H9 (cell line): ENCODE measurements around the gene SMIM3. TPM values are rescaled to one million over a fixed set of nuclear protein-coding genes. Genes with fewer than 3 reads are reported as not detected.

Experiments
- DNase-seq: peaks from one replicate; pipeline ENCODE4 v3.0.0-alpha.2; 2017
- H2AFZ ChIP-seq: one replicate; pipeline ENCODE4 v1.6.1; 2013; ENCODE audit warnings: mild to moderate bottlenecking, low read length, control low read depth, moderate library complexity
- H2AK5ac ChIP-seq: 2 replicates; pipeline ENCODE4 v1.6.1; 2013; ENCODE audit warnings: low read length, control low read depth, mixed read lengths; ENCODE audit not compliant: insufficient read length
- H2BK120ac ChIP-seq: one replicate; pipeline ENCODE4 v1.6.1; 2013; ENCODE audit warnings: low read depth, mild to moderate bottlenecking, low read length, control low read depth, inconsistent platforms; ENCODE audit not compliant: poor library complexity, severe bottlenecking
- H2BK12ac ChIP-seq: 2 replicates; pipeline ENCODE4 v1.6.1; 2013; ENCODE audit warnings: low read length, control low read depth, mixed read lengths, low read depth; ENCODE audit not compliant: insufficient read length
- H2BK15ac ChIP-seq: 2 replicates; pipeline ENCODE4 v1.6.1; 2013; ENCODE audit warnings: low read depth, low read length, control low read depth
- H2BK20ac ChIP-seq: one replicate; pipeline ENCODE4 v1.6.1; 2013; ENCODE audit warnings: low read depth, mild to moderate bottlenecking, low read length, control low read depth, inconsistent platforms; ENCODE audit not compliant: poor library complexity, severe bottlenecking
- H2BK5ac ChIP-seq: 2 replicates; pipeline ENCODE4 v1.6.1; 2013; ENCODE audit warnings: low read length, control low read depth, mixed read lengths; ENCODE audit not compliant: insufficient read length
- H3K14ac ChIP-seq: 2 replicates; pipeline ENCODE4 v1.6.1; 2013; ENCODE audit warnings: low read length, control low read depth; ENCODE audit not compliant: insufficient read depth
- H3K18ac ChIP-seq: 2 replicates; pipeline ENCODE4 v1.6.1; 2013; ENCODE audit warnings: low read depth, mild to moderate bottlenecking, mixed read lengths, low read length, control low read depth; ENCODE audit not compliant: insufficient read length
- H3K23ac ChIP-seq: 2 replicates; pipeline ENCODE4 v1.6.1; 2013; ENCODE audit warnings: low read length, control low read depth, mixed read lengths, low read depth; ENCODE audit not compliant: insufficient read length
- H3K23me2 ChIP-seq: 2 replicates; pipeline ENCODE4 v1.6.1; 2013; ENCODE audit warnings: low read depth, mild to moderate bottlenecking, mixed read lengths, low read length, control low read depth; ENCODE audit not compliant: insufficient read length, poor library complexity, severe bottlenecking
- H3K27ac ChIP-seq: 2 replicates; pipeline ENCODE4 v1.5.1; 2013; ENCODE audit warnings: low read length, control low read depth, mixed read lengths, low read depth; ENCODE audit not compliant: insufficient read length
- H3K27me3 ChIP-seq: 2 replicates; pipeline ENCODE4 v1.6.1; 2013; ENCODE audit warnings: low read length, control low read depth, inconsistent platforms; ENCODE audit not compliant: insufficient read depth
- H3K4ac ChIP-seq: 2 replicates; pipeline ENCODE4 v1.6.1; 2013; ENCODE audit warnings: low read depth, mild to moderate bottlenecking, control low read depth, inconsistent platforms, low read length, moderate library complexity
- H3K4me1 ChIP-seq: 2 replicates; pipeline ENCODE4 v1.6.1; 2013; ENCODE audit warnings: low read length, control low read depth, inconsistent platforms; ENCODE audit not compliant: insufficient read depth
- H3K4me2 ChIP-seq: 2 replicates; pipeline ENCODE4 v1.6.1; 2013; ENCODE audit warnings: low read length, control low read depth, mixed read lengths; ENCODE audit not compliant: insufficient read length, insufficient read depth
- H3K56ac ChIP-seq: 2 replicates; pipeline ENCODE4 v1.6.1; 2013; ENCODE audit warnings: low read depth, mild to moderate bottlenecking, mixed read lengths, low read length, control low read depth; ENCODE audit not compliant: insufficient read length
- H3K79me1 ChIP-seq: 2 replicates; pipeline ENCODE4 v1.6.1; 2013; ENCODE audit warnings: low read depth, mild to moderate bottlenecking, moderate library complexity, low read length, control low read depth, inconsistent platforms; ENCODE audit not compliant: insufficient read depth, poor library complexity, severe bottlenecking
- H3K79me2 ChIP-seq: 2 replicates; pipeline ENCODE4 v1.6.1; 2013; ENCODE audit warnings: low read length, control low read depth, inconsistent platforms; ENCODE audit not compliant: insufficient read depth
- H3K9ac ChIP-seq: 2 replicates; pipeline ENCODE4 v1.6.1; 2013; ENCODE audit warnings: low read length, control low read depth, mixed read lengths; ENCODE audit not compliant: insufficient read length; ENCODE audit errors: extremely low read depth
- H3K9me3 ChIP-seq: one replicate; pipeline ENCODE4 v1.6.1; 2013; ENCODE audit warnings: low read depth, low read length, inconsistent platforms; ENCODE audit not compliant: control insufficient read depth
- H3T11ph ChIP-seq: one replicate; pipeline ENCODE4 v1.6.1; 2013; ENCODE audit warnings: mild to moderate bottlenecking, low read length, control low read depth, inconsistent platforms
- H4K20me1 ChIP-seq: one replicate; pipeline ENCODE4 v1.6.1; 2013; ENCODE audit not compliant: control insufficient read depth, insufficient read length, insufficient read depth
- H4K5ac ChIP-seq: 2 replicates; pipeline ENCODE4 v1.6.1; 2013; ENCODE audit warnings: low read depth, mild to moderate bottlenecking, mixed read lengths, low read length, control low read depth; ENCODE audit not compliant: insufficient read length
- H4K8ac ChIP-seq: replicated peaks from 2 replicates; pipeline ENCODE4 v1.6.1; 2013; ENCODE audit warnings: low read length, control low read depth, mixed read lengths, low read depth; ENCODE audit not compliant: insufficient read length
- H4K91ac ChIP-seq: 2 replicates; pipeline ENCODE4 v1.6.1; 2013; ENCODE audit warnings: low read depth, mild to moderate bottlenecking, moderate library complexity, mixed read lengths, low read length, control low read depth; ENCODE audit not compliant: insufficient read length
- H3K27ac Mint-ChIP-seq, 3 experiments: 2 replicates in 2 of 3; 3 replicates in 1 of 3; pipeline ENCODE4 v1.8.0; 2020 to 2021; ENCODE audit warnings: mixed read lengths in 3 of 3, mild to moderate bottlenecking in 1 of 3, moderate library complexity in 1 of 3
- H3K27me3 Mint-ChIP-seq: 2 replicates; pipeline ENCODE4 v1.8.0; 2021; ENCODE audit warnings: low read depth, mild to moderate bottlenecking, moderate library complexity, mixed read lengths
- H3K36me3 Mint-ChIP-seq, 3 experiments: 2 replicates in 2 of 3; 3 replicates in 1 of 3; pipeline ENCODE4 v1.8.0; 2020 to 2021; ENCODE audit warnings: low read depth in 3 of 3, mixed read lengths in 3 of 3; ENCODE audit not compliant: insufficient read depth in 1 of 3
- H3K4me1 Mint-ChIP-seq, 2 experiments: 2 replicates each; pipeline ENCODE4 v1.8.0; 2020; ENCODE audit warnings: mixed read lengths in 2 of 2
- H3K4me3 Mint-ChIP-seq, 2 experiments: 2 replicates in 1 of 2; 3 replicates in 1 of 2; pipeline ENCODE4 v1.8.0; 2020 to 2021; ENCODE audit warnings: mild to moderate bottlenecking in 2 of 2, mixed read lengths in 2 of 2, moderate library complexity in 1 of 2
- H3K9me3 Mint-ChIP-seq, 2 experiments: 2 replicates in 1 of 2; 3 replicates in 1 of 2; pipeline ENCODE4 v1.8.0; 2020; ENCODE audit warnings: mild to moderate bottlenecking in 2 of 2, mixed read lengths in 2 of 2, moderate library complexity in 1 of 2
- CTCF ChIP-seq: fragments of 200-600 bp; sonication (generic); conservative IDR thresholded peaks from 3 replicates; pipeline ENCODE4 v1.8.0; 2021; ENCODE audit warnings: antibody characterized with exemption, mild to moderate bottlenecking
- WGBS: extraction: QIAGEN DNeasy Blood & Tissue Kit; methylation state at CpG from one replicate; pipeline ENCODE4 v1.1.7; 2013; ENCODE audit warnings: missing lambda C conversion rate, low lambda C conversion rate, mixed read lengths; ENCODE audit not compliant: insufficient read length; ENCODE audit errors: extremely low coverage; 5-methylcytosine and 5-hydroxymethylcytosine counted together
- total RNA-seq: library from RNA; stranded (reverse); gene quantifications from 2 replicates; pipeline ENCODE4 v1.2.1, GENCODE V29; 2021

Gene SMIM3
- total RNA-seq, 1 experiment from 2014 or later, result 42.0 TPM

- Histone ChIP-seq H3K4me1 (no peaks in the 10 kb centered on the region), H3K27me3 (no peaks in the 10 kb centered on the region), H3K9me3 (no peaks in the 10 kb centered on the region), H3K23ac (no peak overlapping the region), H3K18ac (peak overlapping the region; percentile 12), H3K79me2 (peaks cover 2% of the 10 kb centered on the region; the same call in 1 of the 2 replicates), H2BK20ac (no peak overlapping the region), H3T11ph (no peak overlapping the region), H3K14ac (no peak overlapping the region), H4K8ac (no peak overlapping the region), H4K20me1 (no peaks in the 10 kb centered on the region), H4K91ac (no peak overlapping the region), H2AK5ac (no peak overlapping the region), H3K56ac (no peak overlapping the region), H3K27ac (no peak overlapping the region), H3K4me2 (peak overlapping the region; percentile 62), H3K9ac (peak overlapping the region; percentile 31), H2BK15ac (no peak overlapping the region), H2BK12ac (no peak overlapping the region), H4K5ac (no peak overlapping the region), H3K23me2 (peaks cover 4% of the 10 kb centered on the region), H2AFZ (no peak overlapping the region), H2BK120ac (no peak overlapping the region), H2BK5ac (no peak overlapping the region), H3K79me1 (peaks cover 3% of the 10 kb centered on the region), H3K4ac (no peak overlapping the region)
- peaks cover 31 to 47% (median 34%) of the 10 kb centered on the region in 3 experiments for H3K36me3 Mint-ChIP-seq
- H3K27me3 Mint-ChIP-seq, result peaks cover 10% of the 10 kb centered on the region
- peaks cover 4 to 14% of the 10 kb centered on the region in 2 experiments for H3K4me1 Mint-ChIP-seq
- H3K9me3 Mint-ChIP-seq, result peaks cover 10 to 12% of the 10 kb centered on the region in 2 experiments; a peak in 3 of 5 replicates
- H3K27ac Mint-ChIP-seq, result no peak overlapping the region
- TF ChIP-seq CTCF, result no peak
- H3K4me3 Mint-ChIP-seq, result no peak overlapping the region
- no CpG with 5 or more reads among the region's 12 CpGs for WGBS
- no peak for DNase-seq
Observed at GRCh38 chr5:150758203-150758530, 20.4 kb upstream of the SMIM3 start.
